Amygdala (tissue), 56 donors: ENCODE data around the gene PUDP.
"Not testable (repeated sequence)": the region's sequence is repeated elsewhere in the genome, so short reads cannot be mapped to it uniquely, and the experiment has no call there.

ENCODE experiments used
- DNase-seq, 56 donors: peaks; one replicate each; lab custom pipeline; 2025; lab: John Stamatoyannopoulos, UW

The PUDP gene

GRCh38 chrX:7147978-7148854, at the start of gene PUDP:
TSS of gene PUDP (minus strand) at chrX:7148153. CDS start at chrX:7148113, 40 bp downstream.
- DNase-seq: peak; percentile 2 to 91 (median 66)

- DNase-seq: no peak
Measured at GRCh38 chrX:7194606-7195005, 46.7 kb upstream of the PUDP start.

GRCh38 chrX:7192871-7193270, 44.9 kb upstream of the PUDP start:
- DNase-seq: no peak

GRCh38 chrX:7191681-7192110, 43.7 kb upstream of the PUDP start:
- DNase-seq: no peak

GRCh38 chrX:7190157-7190556, 42.2 kb upstream of the PUDP start:
- no peak for DNase-seq

GRCh38 chrX:7188672-7189071, 40.7 kb upstream of the PUDP start:
- no peak for DNase-seq

- DNase-seq: no peak
Measured at GRCh38 chrX:7184816-7185215, 36.9 kb upstream of the PUDP start.

GRCh38 chrX:7179446-7179845, 31.5 kb upstream of the PUDP start:
- DNase-seq: no peak

GRCh38 chrX:7178859-7179258, 30.9 kb upstream of the PUDP start:
- not testable (repeated sequence) for DNase-seq

- DNase-seq: peak in 2 of 56 donors; percentile 4
Measured at GRCh38 chrX:7170898-7171297, 22.9 kb upstream of the PUDP start.

- DNase-seq: no peak
Measured at GRCh38 chrX:7169627-7170026, 21.7 kb upstream of the PUDP start.

- DNase-seq: no peak
Measured at GRCh38 chrX:7168371-7168770, 20.4 kb upstream of the PUDP start.

GRCh38 chrX:7164174-7164573, 16.2 kb upstream of the PUDP start:
- DNase-seq: no peak

- no peak for DNase-seq
Measured at GRCh38 chrX:7163146-7163677, 15.3 kb upstream of the PUDP start.

- DNase-seq: no peak
Measured at GRCh38 chrX:7159149-7159861, 11.4 kb upstream of the PUDP start.

- no peak for DNase-seq
Measured at GRCh38 chrX:7158468-7158990, 10.6 kb upstream of the PUDP start.

GRCh38 chrX:7156879-7157278, 8.9 kb upstream of the PUDP start:
- no peak for DNase-seq

GRCh38 chrX:7155163-7155562, 7.2 kb upstream of the PUDP start:
- DNase-seq: no peak

GRCh38 chrX:7154041-7154597, 6.2 kb upstream of the PUDP start:
- DNase-seq: no peak

GRCh38 chrX:7153231-7153630, 5.3 kb upstream of the PUDP start:
- DNase-seq: no peak

GRCh38 chrX:7149411-7149810, 1.5 kb upstream of the PUDP start:
- DNase-seq: no peak
